GM18909 (cell line): ENCODE data around the gene EVA1B.

Experiments used
- ATAC-seq: cut with Tn5 transposase; IDR thresholded peaks from one replicate; pipeline ENCODE4 v1.9.1; 2021; ENCODE audit warnings: mild to moderate bottlenecking; ENCODE audit not compliant: unreplicated experiment, poor library complexity

The EVA1B gene

GRCh38 chr1:36323636-36324352 lies at the start of gene EVA1B:
EVA1B (minus strand) TSS chr1:36323645; CDS start chr1:36323037, 608 bp downstream.
- no peak for ATAC-seq

GRCh38 chr1:36372617-36373016 lies 49.2 kb upstream of the EVA1B start:
- ATAC-seq = no peak

- peak; percentile 35 for ATAC-seq
Measured at GRCh38 chr1:36369061-36369861, 45.8 kb upstream of the EVA1B start.

GRCh38 chr1:36367798-36368197 lies 44.4 kb upstream of the EVA1B start:
- no peak for ATAC-seq

GRCh38 chr1:36367066-36367465 lies 43.6 kb upstream of the EVA1B start:
- no peak for ATAC-seq

GRCh38 chr1:36366091-36366661 lies 42.7 kb upstream of the EVA1B start:
- no peak for ATAC-seq

- ATAC-seq = no peak
Measured at GRCh38 chr1:36365381-36365780, 41.9 kb upstream of the EVA1B start.

GRCh38 chr1:36359911-36360550 lies 36.6 kb upstream of the EVA1B start:
- ATAC-seq = no peak

- no peak for ATAC-seq
Measured at GRCh38 chr1:36359383-36359782, 35.9 kb upstream of the EVA1B start.

GRCh38 chr1:36358514-36359084 lies 35.2 kb upstream of the EVA1B start:
- no peak for ATAC-seq

GRCh38 chr1:36355811-36356210 lies 32.4 kb upstream of the EVA1B start:
- no peak for ATAC-seq

GRCh38 chr1:36354486-36354885 lies 31.0 kb upstream of the EVA1B start:
- ATAC-seq = no peak

- no peak for ATAC-seq
Measured at GRCh38 chr1:36352910-36353878, 29.7 kb upstream of the EVA1B start.

- no peak for ATAC-seq
Measured at GRCh38 chr1:36352125-36352909, 28.9 kb upstream of the EVA1B start.

GRCh38 chr1:36351227-36351977 lies 28.0 kb upstream of the EVA1B start:
- no peak for ATAC-seq

- no peak for ATAC-seq
Measured at GRCh38 chr1:36350659-36351226, 27.3 kb upstream of the EVA1B start.

- no peak for ATAC-seq
Measured at GRCh38 chr1:36349839-36350238, 26.4 kb upstream of the EVA1B start.

- peak; percentile 68 for ATAC-seq
Measured at GRCh38 chr1:36349241-36349671, 25.8 kb upstream of the EVA1B start.
